H9 (cell line): ENCODE data around the gene HCRTR1. TPM values are rescaled to one million over a fixed set of nuclear protein-coding genes. Genes with fewer than 3 reads are reported as not detected.

Source experiments
- DNase-seq: peaks from one replicate; pipeline ENCODE4 v3.0.0-alpha.2; 2017
- H2AFZ ChIP-seq: one replicate; pipeline ENCODE4 v1.6.1; 2013; ENCODE audit warnings: mild to moderate bottlenecking, low read length, control low read depth, moderate library complexity
- H2AK5ac ChIP-seq: 2 replicates; pipeline ENCODE4 v1.6.1; 2013; ENCODE audit warnings: low read length, control low read depth, mixed read lengths; ENCODE audit not compliant: insufficient read length
- H2BK120ac ChIP-seq: one replicate; pipeline ENCODE4 v1.6.1; 2013; ENCODE audit warnings: low read depth, mild to moderate bottlenecking, low read length, control low read depth, inconsistent platforms; ENCODE audit not compliant: poor library complexity, severe bottlenecking
- H2BK12ac ChIP-seq: 2 replicates; pipeline ENCODE4 v1.6.1; 2013; ENCODE audit warnings: low read length, control low read depth, mixed read lengths, low read depth; ENCODE audit not compliant: insufficient read length
- H2BK15ac ChIP-seq: 2 replicates; pipeline ENCODE4 v1.6.1; 2013; ENCODE audit warnings: low read depth, low read length, control low read depth
- H2BK20ac ChIP-seq: one replicate; pipeline ENCODE4 v1.6.1; 2013; ENCODE audit warnings: low read depth, mild to moderate bottlenecking, low read length, control low read depth, inconsistent platforms; ENCODE audit not compliant: poor library complexity, severe bottlenecking
- H2BK5ac ChIP-seq: 2 replicates; pipeline ENCODE4 v1.6.1; 2013; ENCODE audit warnings: low read length, control low read depth, mixed read lengths; ENCODE audit not compliant: insufficient read length
- H3K14ac ChIP-seq: 2 replicates; pipeline ENCODE4 v1.6.1; 2013; ENCODE audit warnings: low read length, control low read depth; ENCODE audit not compliant: insufficient read depth
- H3K18ac ChIP-seq: 2 replicates; pipeline ENCODE4 v1.6.1; 2013; ENCODE audit warnings: low read depth, mild to moderate bottlenecking, mixed read lengths, low read length, control low read depth; ENCODE audit not compliant: insufficient read length
- H3K23ac ChIP-seq: 2 replicates; pipeline ENCODE4 v1.6.1; 2013; ENCODE audit warnings: low read length, control low read depth, mixed read lengths, low read depth; ENCODE audit not compliant: insufficient read length
- H3K23me2 ChIP-seq: 2 replicates; pipeline ENCODE4 v1.6.1; 2013; ENCODE audit warnings: low read depth, mild to moderate bottlenecking, mixed read lengths, low read length, control low read depth; ENCODE audit not compliant: insufficient read length, poor library complexity, severe bottlenecking
- H3K27ac ChIP-seq: 2 replicates; pipeline ENCODE4 v1.5.1; 2013; ENCODE audit warnings: low read length, control low read depth, mixed read lengths, low read depth; ENCODE audit not compliant: insufficient read length
- H3K27me3 ChIP-seq: 2 replicates; pipeline ENCODE4 v1.6.1; 2013; ENCODE audit warnings: low read length, control low read depth, inconsistent platforms; ENCODE audit not compliant: insufficient read depth
- H3K4ac ChIP-seq: 2 replicates; pipeline ENCODE4 v1.6.1; 2013; ENCODE audit warnings: low read depth, mild to moderate bottlenecking, control low read depth, inconsistent platforms, low read length, moderate library complexity
- H3K4me1 ChIP-seq: 2 replicates; pipeline ENCODE4 v1.6.1; 2013; ENCODE audit warnings: low read length, control low read depth, inconsistent platforms; ENCODE audit not compliant: insufficient read depth
- H3K4me2 ChIP-seq: 2 replicates; pipeline ENCODE4 v1.6.1; 2013; ENCODE audit warnings: low read length, control low read depth, mixed read lengths; ENCODE audit not compliant: insufficient read length, insufficient read depth
- H3K56ac ChIP-seq: 2 replicates; pipeline ENCODE4 v1.6.1; 2013; ENCODE audit warnings: low read depth, mild to moderate bottlenecking, mixed read lengths, low read length, control low read depth; ENCODE audit not compliant: insufficient read length
- H3K79me1 ChIP-seq: 2 replicates; pipeline ENCODE4 v1.6.1; 2013; ENCODE audit warnings: low read depth, mild to moderate bottlenecking, moderate library complexity, low read length, control low read depth, inconsistent platforms; ENCODE audit not compliant: insufficient read depth, poor library complexity, severe bottlenecking
- H3K79me2 ChIP-seq: 2 replicates; pipeline ENCODE4 v1.6.1; 2013; ENCODE audit warnings: low read length, control low read depth, inconsistent platforms; ENCODE audit not compliant: insufficient read depth
- H3K9ac ChIP-seq: 2 replicates; pipeline ENCODE4 v1.6.1; 2013; ENCODE audit warnings: low read length, control low read depth, mixed read lengths; ENCODE audit not compliant: insufficient read length; ENCODE audit errors: extremely low read depth
- H3K9me3 ChIP-seq: one replicate; pipeline ENCODE4 v1.6.1; 2013; ENCODE audit warnings: low read depth, low read length, inconsistent platforms; ENCODE audit not compliant: control insufficient read depth
- H3T11ph ChIP-seq: one replicate; pipeline ENCODE4 v1.6.1; 2013; ENCODE audit warnings: mild to moderate bottlenecking, low read length, control low read depth, inconsistent platforms
- H4K20me1 ChIP-seq: one replicate; pipeline ENCODE4 v1.6.1; 2013; ENCODE audit not compliant: control insufficient read depth, insufficient read length, insufficient read depth
- H4K5ac ChIP-seq: 2 replicates; pipeline ENCODE4 v1.6.1; 2013; ENCODE audit warnings: low read depth, mild to moderate bottlenecking, mixed read lengths, low read length, control low read depth; ENCODE audit not compliant: insufficient read length
- H4K8ac ChIP-seq: replicated peaks from 2 replicates; pipeline ENCODE4 v1.6.1; 2013; ENCODE audit warnings: low read length, control low read depth, mixed read lengths, low read depth; ENCODE audit not compliant: insufficient read length
- H4K91ac ChIP-seq: 2 replicates; pipeline ENCODE4 v1.6.1; 2013; ENCODE audit warnings: low read depth, mild to moderate bottlenecking, moderate library complexity, mixed read lengths, low read length, control low read depth; ENCODE audit not compliant: insufficient read length
- H3K27ac Mint-ChIP-seq, 3 experiments: 2 replicates in 2 of 3; 3 replicates in 1 of 3; pipeline ENCODE4 v1.8.0; 2020 to 2021; ENCODE audit warnings: mixed read lengths in 3 of 3, mild to moderate bottlenecking in 1 of 3, moderate library complexity in 1 of 3
- H3K27me3 Mint-ChIP-seq: 2 replicates; pipeline ENCODE4 v1.8.0; 2021; ENCODE audit warnings: low read depth, mild to moderate bottlenecking, moderate library complexity, mixed read lengths
- H3K36me3 Mint-ChIP-seq, 3 experiments: 2 replicates in 2 of 3; 3 replicates in 1 of 3; pipeline ENCODE4 v1.8.0; 2020 to 2021; ENCODE audit warnings: low read depth in 3 of 3, mixed read lengths in 3 of 3; ENCODE audit not compliant: insufficient read depth in 1 of 3
- H3K4me1 Mint-ChIP-seq, 2 experiments: 2 replicates each; pipeline ENCODE4 v1.8.0; 2020; ENCODE audit warnings: mixed read lengths in 2 of 2
- H3K4me3 Mint-ChIP-seq, 2 experiments: 2 replicates in 1 of 2; 3 replicates in 1 of 2; pipeline ENCODE4 v1.8.0; 2020 to 2021; ENCODE audit warnings: mild to moderate bottlenecking in 2 of 2, mixed read lengths in 2 of 2, moderate library complexity in 1 of 2
- H3K9me3 Mint-ChIP-seq, 2 experiments: 2 replicates in 1 of 2; 3 replicates in 1 of 2; pipeline ENCODE4 v1.8.0; 2020; ENCODE audit warnings: mild to moderate bottlenecking in 2 of 2, mixed read lengths in 2 of 2, moderate library complexity in 1 of 2
- WGBS: extraction: QIAGEN DNeasy Blood & Tissue Kit; methylation state at CpG from one replicate; pipeline ENCODE4 v1.1.7; 2013; ENCODE audit warnings: missing lambda C conversion rate, low lambda C conversion rate, mixed read lengths; ENCODE audit not compliant: insufficient read length; ENCODE audit errors: extremely low coverage; 5-methylcytosine and 5-hydroxymethylcytosine counted together
- total RNA-seq: library from RNA; stranded (reverse); gene quantifications from 2 replicates; pipeline ENCODE4 v1.2.1, GENCODE V29; 2021
- TF ChIP-seq, protein P1 (sequence below): fragments of 200-600 bp; sonication (generic); conservative IDR thresholded peaks from 3 replicates; pipeline ENCODE4 v1.8.0; 2021; ENCODE audit warnings: antibody characterized with exemption, mild to moderate bottlenecking

Gene HCRTR1
- total RNA-seq, 1 experiment from 2014 or later, result not detected

DNA sequence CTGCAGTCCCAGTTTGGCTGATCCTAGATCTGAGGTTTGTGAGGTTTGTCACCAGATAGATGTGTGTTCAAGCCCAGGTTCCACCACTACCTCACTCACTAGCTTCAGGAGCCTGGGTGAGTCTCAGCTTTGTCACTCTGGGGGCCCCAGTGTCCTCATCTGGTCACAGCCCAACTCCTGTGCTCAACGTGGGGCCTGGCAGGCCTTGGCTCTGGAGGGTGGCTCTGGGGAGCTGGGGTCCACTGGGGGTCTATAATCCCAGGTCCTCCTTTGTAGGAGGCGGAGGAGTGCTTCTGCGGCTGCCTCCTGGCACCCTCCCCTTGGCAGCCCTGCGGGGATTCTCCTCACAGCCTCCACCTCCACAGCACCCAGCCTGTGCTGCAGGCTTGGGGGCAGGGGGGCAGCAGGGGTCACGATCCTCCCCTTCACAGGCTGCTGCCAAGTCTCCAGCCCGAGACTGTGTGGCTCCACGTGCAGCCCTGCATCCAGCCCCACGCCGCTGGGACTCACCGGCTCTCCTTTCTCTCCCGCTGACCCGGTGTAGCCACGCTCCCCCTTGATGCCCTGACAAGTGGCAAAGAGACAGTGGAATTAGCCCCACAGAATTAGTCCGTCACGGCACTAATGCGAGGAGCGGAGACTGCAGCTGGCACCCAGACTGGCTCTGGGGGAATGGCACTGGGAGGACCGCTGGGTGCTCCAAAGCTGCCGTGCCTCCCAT, 49.7 kb downstream of the HCRTR1 start:
- TF ChIP-seq, protein P1, sequence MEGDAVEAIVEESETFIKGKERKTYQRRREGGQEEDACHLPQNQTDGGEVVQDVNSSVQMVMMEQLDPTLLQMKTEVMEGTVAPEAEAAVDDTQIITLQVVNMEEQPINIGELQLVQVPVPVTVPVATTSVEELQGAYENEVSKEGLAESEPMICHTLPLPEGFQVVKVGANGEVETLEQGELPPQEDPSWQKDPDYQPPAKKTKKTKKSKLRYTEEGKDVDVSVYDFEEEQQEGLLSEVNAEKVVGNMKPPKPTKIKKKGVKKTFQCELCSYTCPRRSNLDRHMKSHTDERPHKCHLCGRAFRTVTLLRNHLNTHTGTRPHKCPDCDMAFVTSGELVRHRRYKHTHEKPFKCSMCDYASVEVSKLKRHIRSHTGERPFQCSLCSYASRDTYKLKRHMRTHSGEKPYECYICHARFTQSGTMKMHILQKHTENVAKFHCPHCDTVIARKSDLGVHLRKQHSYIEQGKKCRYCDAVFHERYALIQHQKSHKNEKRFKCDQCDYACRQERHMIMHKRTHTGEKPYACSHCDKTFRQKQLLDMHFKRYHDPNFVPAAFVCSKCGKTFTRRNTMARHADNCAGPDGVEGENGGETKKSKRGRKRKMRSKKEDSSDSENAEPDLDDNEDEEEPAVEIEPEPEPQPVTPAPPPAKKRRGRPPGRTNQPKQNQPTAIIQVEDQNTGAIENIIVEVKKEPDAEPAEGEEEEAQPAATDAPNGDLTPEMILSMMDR, result no peak
- Histone ChIP-seq H4K8ac (no peak overlapping the region), H2BK120ac (no peak overlapping the region), H3K56ac (no peak overlapping the region), H3K27ac (no peak overlapping the region), H3K4me2 (no peak overlapping the region), H3K4me1 (no peaks in the 10 kb centered on the region; the same call in 1 of the 2 replicates), H3T11ph (no peak overlapping the region), H3K79me1 (no peaks in the 10 kb centered on the region), H2BK20ac (no peak overlapping the region), H3K4ac (no peak overlapping the region), H3K14ac (peak overlapping the region; percentile 52), H2AK5ac (no peak overlapping the region), H3K9ac (no peak overlapping the region), H4K5ac (no peak overlapping the region), H2BK15ac (no peak overlapping the region), H3K23ac (no peak overlapping the region), H3K18ac (no peak overlapping the region), H2AFZ (no peak overlapping the region), H3K79me2 (no peaks in the 10 kb centered on the region), H3K9me3 (no peaks in the 10 kb centered on the region), H4K20me1 (peaks cover 4% of the 10 kb centered on the region), H4K91ac (no peak overlapping the region), H2BK5ac (no peak overlapping the region), H3K27me3 (no peaks in the 10 kb centered on the region), H2BK12ac (no peak overlapping the region), H3K23me2 (no peaks in the 10 kb centered on the region)
- Mint-ChIP-seq H3K4me1 (peaks cover 28 to 35% of the 10 kb centered on the region in 2 experiments), H3K4me3 (no peak overlapping the region), H3K27ac (0 out of 7 replicates have a peak overlapping the region, but pooled peaks of 1 of the 3 experiments have one; percentile 76), H3K27me3 (peaks cover 5% of the 10 kb centered on the region), H3K36me3 (no peaks in the 10 kb centered on the region), H3K9me3 (no peaks in the 10 kb centered on the region; a peak in 1 of 5 replicates)
- WGBS, result no CpG with 5 or more reads among the region's 19 CpGs
- DNase-seq, result no peak
